Coronary artery (tissue), 2 donors: Measurements from ENCODE around the gene HOXA3.

ENCODE experiments used
- DNase-seq: peaks from one replicate; pipeline ENCODE4 v3.0.0-alpha.2; 2017; ENCODE audit warnings: low spot score
- H3K27ac ChIP-seq, 2 donors: fragments of 200-600 bp; sonication (generic); one replicate each; pipeline ENCODE4 v1.5.1; 2016 to 2019
- H3K4me3 ChIP-seq: fragments of 200-600 bp; sonication (generic); 2 replicates; pipeline ENCODE4 v1.5.1; 2016; ENCODE audit warnings: mild to moderate bottlenecking, moderate library complexity
- CTCF ChIP-seq: fragments of 200-600 bp; sonication (generic); IDR thresholded peaks from one replicate; pipeline ENCODE4 v1.5.1; 2019; ENCODE audit warnings: antibody characterized with exemption

The HOXA3 gene

GRCh38 chr7:27149842-27150567 is 2.4 kb downstream of the HOXA3 start:
- no peak overlapping the region for H3K27ac ChIP-seq

GRCh38 chr7:27148756-27149641 is 3.4 kb downstream of the HOXA3 start:
- no peak for TF ChIP-seq CTCF
- peak; percentile 61 for DNase-seq
- no peak overlapping the region for H3K4me3 ChIP-seq
- H3K27ac ChIP-seq = no peak overlapping the region

More at GRCh38 chr7:27149842-27150567, 2.4 kb downstream of the HOXA3 start:
- no peak for TF ChIP-seq CTCF
- peak overlapping the region; percentile 60 for H3K4me3 ChIP-seq
- DNase-seq = peak; percentile 58

GRCh38 chr7:27148031-27148755 is 4.2 kb downstream of the HOXA3 start:
- DNase-seq = peak; percentile 68
- TF ChIP-seq CTCF = no peak
- H3K4me3 ChIP-seq = peak overlapping the region; percentile 65
- H3K27ac ChIP-seq = no peak overlapping the region

GRCh38 chr7:27147199-27148030 is 5.0 kb downstream of the HOXA3 start, which contains the start of gene HOXA6:
Gene HOXA6, minus strand, starts transcription at chr7:27147774. Its CDS starts 25 bp downstream, at chr7:27147749.
- DNase-seq = peak; percentile 73
- H3K4me3 ChIP-seq = peak within 1 kb of the TSS; percentile 65
- no peak for TF ChIP-seq CTCF
- H3K27ac ChIP-seq = no peak within 1 kb of the TSS

DNA sequence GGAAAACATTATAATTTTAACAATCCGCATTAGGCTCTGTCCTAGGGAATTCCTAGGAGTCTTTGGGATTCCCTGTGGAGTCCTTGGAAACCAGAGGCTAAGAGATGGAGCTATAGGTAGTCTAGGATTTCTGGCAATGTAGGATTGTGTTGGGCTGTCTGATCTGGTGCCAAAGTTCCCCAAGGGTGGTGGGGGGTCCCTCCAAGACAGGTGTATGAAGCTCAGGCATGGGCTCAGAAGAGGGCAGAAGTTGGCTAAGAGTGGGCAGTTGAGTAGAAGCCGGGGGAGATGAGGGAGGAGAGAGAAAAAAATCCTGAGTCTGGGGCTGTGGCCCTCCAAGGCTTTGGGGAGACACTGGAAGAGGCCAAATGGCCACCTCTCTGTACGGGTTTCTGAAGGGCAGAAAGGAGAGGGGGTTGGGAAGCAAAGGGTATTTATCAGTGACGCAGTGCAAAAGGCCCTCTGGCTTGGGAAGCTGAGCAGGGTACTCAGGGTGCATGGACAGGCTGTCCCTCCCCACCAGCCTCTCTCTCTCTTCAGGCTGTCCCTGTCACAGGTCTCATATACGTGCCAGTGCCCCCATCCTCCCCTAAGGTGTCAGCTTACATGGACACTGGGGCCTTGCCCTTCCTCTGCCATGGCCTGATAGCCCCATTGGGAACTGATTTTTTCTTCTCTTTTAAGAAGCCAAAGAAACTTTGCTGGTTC is 5.7 kb downstream of the HOXA3 start:
- TF ChIP-seq CTCF = no peak
- Histone ChIP-seq H3K27ac (no peak overlapping the region), H3K4me3 (no peak overlapping the region)
- peak; percentile 54 for DNase-seq
